Nasal cavity respiratory epithelium epithelial cell of viscerocranial mucosa (primary cell): ENCODE measurements around the gene ADRB2. TPM values are rescaled to one million over a fixed set of nuclear protein-coding genes. Genes with fewer than 3 reads are reported as not detected.

Experiments
- total RNA-seq: library from RNA; depleted of rRNA; stranded (reverse); fragments of >200 nt; gene quantifications from 2 replicates; pipeline ENCODE4 v1.2.3, GENCODE V29; 2014

Gene ADRB2
- total RNA-seq = 20.8 and 24.4 TPM in 2 replicates

DNA sequence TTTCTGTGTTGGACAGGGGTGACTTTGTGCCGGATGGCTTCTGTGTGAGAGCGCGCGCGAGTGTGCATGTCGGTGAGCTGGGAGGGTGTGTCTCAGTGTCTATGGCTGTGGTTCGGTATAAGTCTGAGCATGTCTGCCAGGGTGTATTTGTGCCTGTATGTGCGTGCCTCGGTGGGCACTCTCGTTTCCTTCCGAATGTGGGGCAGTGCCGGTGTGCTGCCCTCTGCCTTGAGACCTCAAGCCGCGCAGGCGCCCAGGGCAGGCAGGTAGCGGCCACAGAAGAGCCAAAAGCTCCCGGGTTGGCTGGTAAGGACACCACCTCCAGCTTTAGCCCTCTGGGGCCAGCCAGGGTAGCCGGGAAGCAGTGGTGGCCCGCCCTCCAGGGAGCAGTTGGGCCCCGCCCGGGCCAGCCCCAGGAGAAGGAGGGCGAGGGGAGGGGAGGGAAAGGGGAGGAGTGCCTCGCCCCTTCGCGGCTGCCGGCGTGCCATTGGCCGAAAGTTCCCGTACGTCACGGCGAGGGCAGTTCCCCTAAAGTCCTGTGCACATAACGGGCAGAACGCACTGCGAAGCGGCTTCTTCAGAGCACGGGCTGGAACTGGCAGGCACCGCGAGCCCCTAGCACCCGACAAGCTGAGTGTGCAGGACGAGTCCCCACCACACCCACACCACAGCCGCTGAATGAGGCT, at the start of gene ADRB2:
Gene ADRB2 (plus strand): TSS at position 559 of the 686 bp plus-strand sequence. CDS start 221 bp downstream, outside the sequence.

Other genes starting within 250 kb of the ADRB2 start
- gene HTR4, start 172.1 kb upstream of the ADRB2 start, total RNA-seq = not detected in 2 replicates
- gene SH3TC2, start 236.5 kb downstream of the ADRB2 start, total RNA-seq = 5.1 and 6.0 TPM in 2 replicates